NCI-H1105 treated with DMSO at 0.1 percent for 48 hours (cell line): ENCODE data around the gene NFIA.
A peak's percentile ranks its signal among the peaks of the same experiment; 100 is the strongest.

Source experiments
- DNase-seq: peaks from one replicate; lab custom pipeline; 2025; lab: John Stamatoyannopoulos, UW

Gene NFIA

DNA sequence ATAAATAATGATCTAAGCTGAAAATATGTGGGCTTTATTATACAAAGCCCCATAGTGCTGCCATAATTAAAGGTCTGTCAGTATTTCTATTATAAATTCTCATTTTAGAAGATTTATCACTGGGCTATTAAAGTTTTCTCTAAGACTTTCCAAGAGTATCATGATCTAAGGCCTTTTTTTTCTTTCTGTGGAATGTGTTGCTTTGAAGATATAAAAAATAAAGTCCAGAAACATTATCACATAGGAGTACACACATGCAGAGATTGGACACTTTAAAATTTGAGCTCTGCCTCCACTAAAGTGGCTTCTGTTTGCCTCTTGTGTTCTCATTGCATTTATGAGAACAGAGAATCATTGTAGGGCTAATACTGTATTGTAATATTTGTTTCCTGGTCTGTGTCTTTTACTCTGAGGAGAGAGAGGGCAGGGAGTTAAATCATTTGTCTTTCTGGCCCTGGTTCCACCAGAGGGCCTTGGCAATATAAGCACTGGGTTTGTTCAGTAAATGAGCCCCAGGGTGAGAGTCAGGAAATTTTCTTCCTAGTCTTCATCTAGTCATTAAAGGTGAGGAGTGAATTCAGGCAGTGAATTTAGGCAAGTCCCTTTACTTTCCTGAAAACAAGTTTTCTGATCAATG lies 70.2 kb downstream of the NFIA start:
- no peak for DNase-seq

DNA sequence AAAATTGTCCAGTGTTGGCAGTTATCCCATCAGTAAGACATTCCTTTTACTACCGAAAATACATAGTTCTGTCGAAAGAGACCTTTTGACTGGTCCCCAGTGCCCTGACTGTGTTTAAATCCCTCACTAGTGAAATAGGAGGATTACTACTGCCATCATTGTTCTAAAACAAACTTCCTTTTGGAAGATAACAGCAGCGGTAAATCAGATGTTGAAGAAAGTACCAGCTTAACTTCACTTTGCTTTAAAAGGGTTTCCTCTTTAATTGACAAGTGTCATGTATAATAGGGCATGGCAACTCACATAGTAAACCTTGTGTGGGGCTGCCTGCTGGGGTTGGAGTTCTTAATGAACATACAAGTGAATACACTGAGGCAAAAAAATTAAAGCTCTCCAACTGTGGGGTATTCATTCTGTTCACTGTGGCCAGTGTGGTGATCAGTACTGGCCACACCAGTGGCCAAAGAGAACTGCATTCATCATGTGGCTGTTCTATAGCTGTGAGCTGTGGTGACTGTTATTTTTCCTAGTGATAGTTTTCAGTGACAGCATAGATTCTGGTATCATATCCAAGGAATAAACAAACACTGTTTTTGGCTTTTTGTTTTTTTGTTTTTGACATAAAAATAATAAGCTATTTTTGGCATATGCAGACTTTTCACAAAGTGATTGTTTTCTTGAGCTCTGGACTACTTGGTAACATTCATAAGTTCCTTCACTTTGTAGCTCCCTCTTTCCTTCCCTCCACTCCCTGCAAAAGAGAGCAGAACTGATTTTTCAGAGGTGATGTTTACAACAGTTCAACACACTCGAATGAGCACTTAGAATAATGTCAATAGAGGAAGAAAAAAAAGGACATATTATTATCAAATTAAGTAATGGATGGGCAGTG lies 74.5 kb downstream of the NFIA start:
- no peak for DNase-seq

DNA sequence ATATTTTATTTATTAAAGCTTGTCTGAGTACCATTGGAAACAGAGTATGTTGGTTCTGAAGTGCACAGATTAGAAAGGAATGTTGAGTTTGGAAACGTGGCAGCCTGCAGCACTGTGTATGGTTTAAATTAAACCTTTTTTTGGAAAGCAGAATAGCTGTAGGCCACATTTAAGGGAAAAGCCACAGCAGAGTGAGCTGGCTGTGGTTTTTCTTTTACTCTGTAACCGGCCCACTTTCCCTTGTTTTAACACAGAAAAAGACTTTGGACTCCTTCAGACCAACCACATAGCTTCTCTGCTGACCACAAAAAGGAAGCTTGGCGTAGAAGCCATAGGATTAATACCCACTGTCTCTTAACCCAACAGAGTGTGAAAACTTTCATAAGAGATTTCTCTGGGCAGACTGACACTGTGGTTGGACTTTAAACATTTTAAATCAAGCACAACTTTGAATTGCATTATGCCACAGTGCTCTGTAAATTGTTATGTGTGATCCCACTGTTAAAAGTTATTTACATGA lies 75.2 kb downstream of the NFIA start:
- DNase-seq = no peak

DNA sequence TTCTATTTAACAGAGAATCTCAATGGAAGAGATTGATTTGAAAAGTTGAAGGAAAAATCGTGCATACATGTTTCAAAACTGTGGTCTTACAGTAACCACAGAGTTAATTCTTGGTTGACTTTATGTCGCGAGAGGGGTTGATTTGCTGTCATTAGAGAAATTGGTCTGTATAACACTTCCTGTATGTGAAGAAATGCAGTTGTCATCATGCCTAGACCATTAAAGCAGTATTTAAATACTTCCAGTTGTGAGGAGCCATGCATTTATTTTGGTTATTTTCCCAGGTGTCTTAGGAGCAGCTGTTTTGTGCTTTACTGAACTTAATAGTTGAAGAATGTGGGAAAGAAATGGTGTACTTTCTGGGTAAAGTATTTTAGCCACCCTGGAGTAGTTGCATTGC lies 76.2 kb downstream of the NFIA start:
- DNase-seq = no peak

DNA sequence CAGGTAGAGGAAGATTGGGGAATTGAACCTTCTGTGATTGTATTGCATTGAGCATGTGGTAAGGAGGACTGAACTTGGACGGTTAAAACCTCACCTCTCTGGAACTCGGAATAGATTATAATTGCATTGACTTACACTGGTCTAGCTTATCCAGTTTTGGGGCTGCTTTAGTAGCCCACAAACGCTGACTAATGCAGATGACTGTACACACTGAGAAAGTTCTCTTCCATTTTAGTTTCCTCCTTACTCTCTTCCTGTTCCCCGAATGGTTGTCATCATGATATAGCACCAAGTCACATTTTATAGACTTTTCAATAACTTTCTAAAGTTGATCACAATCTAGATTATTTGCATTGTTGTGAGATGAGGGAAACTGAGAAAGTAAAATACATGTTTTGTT lies 78.2 kb downstream of the NFIA start:
- no peak for DNase-seq

DNA sequence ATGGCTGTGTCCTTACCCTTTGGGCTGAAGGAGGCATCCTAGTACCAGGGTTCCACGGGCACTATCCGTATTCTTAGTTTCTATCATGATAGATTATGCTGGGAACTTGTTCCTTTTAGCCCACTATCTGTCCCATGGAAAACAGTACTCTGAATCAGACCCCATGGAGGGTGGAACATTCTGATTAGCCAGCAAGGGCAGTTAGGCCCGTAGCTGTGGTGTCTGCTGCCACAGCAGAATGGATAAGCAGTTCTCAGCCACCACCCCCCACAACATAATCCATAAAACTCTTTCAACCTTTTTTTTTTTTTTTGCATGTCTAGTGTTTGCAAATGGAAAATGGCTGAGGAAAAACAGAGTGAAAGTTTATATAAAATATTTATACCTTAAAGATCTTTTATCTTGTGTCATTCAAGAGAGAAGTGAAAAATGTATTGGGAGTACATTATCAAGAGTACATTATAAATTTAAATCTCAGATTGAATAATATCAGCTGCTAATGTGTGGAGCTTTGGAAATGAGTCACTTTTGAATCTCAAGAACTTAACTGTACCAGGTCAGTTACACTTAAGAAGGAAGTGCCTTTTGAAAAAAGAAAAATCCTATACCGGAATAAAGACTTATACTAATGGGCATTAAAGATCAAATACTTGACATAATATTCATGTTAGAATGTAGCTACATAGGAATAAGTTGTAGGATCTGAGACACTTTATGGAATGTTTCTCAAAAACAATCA lies 80.3 kb downstream of the NFIA start:
- no peak for DNase-seq

DNA sequence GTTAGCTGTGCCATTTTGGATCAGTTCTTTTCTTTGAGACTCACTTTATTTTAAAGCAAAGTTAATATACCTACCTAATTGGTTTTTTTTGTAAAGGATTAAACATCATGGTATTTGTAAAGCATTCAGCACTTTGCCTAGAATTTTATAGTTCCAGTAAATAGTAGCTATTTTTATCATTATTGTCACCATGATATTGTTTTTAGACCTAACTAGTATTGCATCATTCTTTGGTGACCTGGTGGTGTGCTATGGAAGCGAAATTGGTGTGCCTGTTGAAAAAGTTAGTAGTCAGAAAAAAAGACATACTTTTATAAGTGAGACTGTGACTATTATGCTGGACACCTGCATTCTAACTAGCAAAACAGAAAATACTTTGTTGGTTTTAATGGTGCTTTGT lies 81.0 kb downstream of the NFIA start:
- no peak for DNase-seq

DNA sequence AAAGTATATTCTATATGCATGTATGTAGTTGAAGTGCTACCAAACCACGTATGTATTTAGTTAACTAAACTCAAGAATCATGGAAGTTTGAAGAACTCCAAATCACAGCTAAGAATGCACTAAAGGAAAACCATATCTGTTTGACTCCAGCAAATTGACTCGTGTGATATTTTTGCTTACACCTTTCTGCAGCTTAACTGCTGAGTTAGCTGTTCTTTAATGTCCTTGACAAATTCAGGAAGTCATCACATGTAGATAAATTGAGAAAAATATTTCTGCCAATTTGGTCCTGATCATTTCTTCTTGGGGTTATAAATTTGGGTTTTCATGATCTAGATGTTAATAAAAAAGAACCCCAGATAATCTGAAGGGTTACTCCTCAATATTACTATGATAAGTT lies 83.0 kb downstream of the NFIA start:
- no peak for DNase-seq

DNA sequence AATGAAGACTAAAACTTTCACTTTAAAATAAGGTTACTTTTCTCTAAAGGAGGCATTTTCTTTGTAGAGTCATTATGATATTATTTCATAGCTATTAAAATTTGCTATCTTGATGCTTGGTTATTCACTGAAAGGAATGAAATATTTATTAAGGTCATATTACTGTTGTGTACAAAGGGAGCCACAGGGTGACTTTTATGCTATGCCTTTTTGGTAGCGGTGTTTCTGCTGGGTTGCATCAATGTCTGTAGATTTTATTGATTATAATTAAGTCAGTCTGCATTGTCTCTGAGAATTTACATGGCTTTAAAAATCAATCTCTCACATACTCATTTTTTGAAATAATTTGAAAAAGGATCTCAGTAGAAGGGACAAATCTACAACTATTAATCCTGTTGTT lies 84.9 kb downstream of the NFIA start:
- no peak for DNase-seq

DNA sequence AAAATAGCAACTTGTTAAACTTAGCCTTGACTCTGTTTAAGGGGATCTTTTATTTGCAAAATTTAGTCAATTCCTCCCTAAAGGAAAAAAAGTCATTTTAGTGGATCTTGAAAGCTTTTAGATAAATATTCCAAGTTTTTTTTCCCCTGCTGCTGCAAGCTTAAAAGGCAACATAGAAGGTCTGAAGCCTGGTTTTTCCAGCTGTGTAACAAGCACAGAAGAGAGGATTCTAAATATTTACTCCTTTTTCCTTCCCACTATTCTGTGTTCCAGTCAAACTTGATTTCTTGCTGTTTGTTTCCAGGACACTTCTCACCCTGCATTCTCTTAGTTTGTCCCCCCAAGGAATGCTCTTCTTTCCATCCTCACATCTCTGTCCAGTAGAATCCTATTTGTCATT lies 86.7 kb downstream of the NFIA start:
- no peak for DNase-seq

DNA sequence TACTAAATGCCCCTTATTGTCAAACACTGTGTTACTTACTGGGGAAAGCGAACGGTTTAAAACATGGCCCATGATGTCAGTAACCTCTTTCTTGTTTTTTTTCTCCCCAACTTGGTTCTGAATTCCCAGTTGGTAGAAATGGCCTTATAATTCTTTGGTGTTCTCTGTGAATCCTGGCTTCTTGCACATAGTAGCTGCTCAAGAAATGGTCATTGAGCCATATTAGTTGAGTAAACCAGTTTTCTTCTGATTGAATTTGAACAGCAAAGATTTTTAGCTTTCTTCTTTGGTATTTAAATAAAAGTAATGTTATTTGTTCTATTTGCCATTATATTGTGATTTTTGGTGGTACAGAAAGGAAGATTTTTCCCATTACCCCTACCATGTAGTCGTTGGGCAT lies 87.3 kb downstream of the NFIA start:
- no peak for DNase-seq

DNA sequence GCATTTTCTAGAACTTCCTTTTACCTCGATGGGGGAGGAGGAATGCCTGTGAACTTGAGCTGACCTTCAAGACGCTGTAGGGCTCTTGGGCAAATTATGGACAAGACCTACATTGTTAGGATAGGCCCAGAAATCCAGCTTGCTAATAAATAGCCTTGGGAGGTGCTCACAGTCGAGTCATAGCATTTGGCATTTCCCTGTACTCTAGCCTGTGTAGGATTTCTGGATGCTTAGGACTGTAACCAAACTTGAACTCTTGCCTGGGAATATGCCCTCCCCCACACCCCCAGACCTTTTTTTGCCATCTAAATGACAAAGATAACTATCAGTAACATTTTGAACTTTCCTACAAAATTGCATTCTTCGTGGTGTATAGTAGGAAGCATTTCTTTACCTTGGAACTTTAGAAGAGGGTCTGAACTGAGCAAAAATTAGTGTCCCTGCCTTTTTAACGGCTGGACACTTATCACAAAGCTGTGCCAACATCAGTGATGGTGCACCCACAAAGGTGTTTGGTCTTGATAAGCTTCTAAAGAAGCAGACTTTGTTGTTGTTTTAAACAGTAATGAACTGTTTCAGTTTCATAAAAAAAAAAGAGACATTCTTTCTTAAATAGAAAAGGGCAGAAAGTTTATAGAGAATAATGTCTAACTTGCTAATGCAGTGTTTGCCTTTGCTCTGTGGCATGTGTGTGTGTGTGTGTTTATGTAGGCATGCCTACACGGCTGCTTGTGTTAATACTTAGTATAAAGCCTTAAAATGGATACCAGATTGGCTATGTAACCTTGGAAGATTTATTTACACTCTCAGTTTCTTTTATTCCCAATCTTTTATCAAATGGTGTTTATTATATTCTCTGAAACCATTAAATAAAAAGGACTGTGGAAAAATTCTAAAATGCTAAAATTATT lies 88.2 kb downstream of the NFIA start:
- no peak for DNase-seq

DNA sequence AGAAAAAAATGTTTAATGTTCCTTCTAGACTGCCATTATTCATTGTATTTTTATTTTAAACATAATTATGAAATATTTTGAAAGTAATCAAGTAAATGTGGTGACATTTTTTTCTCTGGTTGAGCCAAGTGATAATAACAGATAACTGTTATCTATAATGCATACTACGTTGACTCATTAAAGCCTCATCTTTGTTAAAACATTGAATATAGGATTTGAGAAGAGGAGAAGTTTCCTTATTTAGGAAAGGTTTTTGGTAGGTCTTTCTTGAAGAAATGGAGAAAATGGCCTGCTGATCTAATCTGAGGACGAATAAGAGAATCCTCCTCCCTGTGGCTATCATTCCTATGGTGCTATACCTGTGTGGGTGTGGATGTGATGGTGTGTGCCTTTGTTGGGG lies 89.0 kb downstream of the NFIA start:
- DNase-seq = no peak

DNA sequence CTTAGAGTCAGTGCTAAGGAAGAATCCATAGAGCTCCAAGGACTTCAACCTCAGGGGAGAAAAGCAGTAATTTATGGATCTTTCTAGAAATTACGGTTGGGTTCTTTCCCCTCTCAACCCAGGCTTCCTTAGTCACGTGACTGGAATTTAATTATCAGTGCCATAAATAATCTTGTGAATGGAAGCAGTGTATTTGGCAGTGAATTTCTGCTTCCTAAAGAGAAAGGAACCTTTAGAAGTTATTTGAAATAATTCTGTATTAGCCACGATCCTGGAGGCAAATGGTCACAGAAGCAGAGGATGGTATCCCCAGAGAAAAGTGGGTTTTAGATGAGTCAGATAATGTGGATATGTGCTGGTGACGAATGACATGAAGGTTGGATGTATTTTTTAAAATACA lies 89.6 kb downstream of the NFIA start:
- no peak for DNase-seq

DNA sequence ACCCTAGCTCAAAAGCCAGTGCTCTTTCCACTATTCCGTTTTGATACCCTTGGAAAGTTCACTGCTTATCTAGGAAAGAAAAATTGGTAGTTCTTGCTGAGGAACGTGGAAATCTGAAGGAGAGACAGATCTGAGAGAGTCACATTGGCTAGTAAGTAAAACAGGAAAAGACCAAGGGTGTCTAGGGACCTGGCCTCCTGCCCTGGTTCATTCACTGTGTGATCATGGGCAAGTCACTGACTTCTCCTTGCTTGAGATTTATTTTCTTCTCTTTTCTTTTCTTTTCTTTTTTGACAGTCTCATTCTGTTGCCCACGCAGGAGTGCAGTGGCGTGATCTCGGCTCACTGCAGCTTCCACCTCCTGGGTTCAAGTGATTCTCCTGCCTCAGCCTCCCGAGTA lies 90.8 kb downstream of the NFIA start:
- no peak for DNase-seq

DNA sequence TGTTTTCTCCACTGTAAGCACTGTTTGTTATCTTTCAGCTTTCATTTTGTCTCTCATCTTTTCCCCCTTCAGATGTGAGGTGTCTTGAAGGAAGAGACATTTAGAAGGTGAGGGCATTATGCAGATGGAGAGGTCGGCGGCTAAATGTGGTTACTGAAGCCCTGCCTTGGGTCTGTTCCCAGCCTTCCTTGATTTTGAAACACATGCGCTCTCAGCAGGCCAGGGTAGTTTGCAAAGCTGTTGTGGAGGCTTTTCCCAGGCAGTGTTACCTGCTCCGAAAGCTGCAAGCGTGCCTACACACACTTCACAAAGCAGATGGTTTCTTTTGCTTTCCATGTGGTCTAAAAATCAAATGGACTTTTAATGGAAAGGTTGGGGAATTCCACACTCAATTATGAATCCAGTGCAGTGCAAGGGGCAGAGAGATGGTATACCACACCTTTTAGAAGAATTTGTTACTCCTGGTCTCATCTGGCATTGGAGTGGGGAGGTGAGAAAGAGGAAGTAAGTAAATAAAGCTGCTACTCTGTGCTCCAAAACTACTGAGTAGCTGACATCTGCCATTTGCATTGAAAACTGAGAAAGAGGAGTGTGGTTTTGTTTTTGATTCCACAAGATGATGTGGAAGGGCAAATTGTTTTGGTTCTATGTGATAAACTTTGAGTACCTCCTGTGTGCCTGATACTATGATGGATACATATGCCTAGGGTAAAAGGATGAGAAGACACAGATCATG lies 91.9 kb downstream of the NFIA start:
- no peak for DNase-seq

DNA sequence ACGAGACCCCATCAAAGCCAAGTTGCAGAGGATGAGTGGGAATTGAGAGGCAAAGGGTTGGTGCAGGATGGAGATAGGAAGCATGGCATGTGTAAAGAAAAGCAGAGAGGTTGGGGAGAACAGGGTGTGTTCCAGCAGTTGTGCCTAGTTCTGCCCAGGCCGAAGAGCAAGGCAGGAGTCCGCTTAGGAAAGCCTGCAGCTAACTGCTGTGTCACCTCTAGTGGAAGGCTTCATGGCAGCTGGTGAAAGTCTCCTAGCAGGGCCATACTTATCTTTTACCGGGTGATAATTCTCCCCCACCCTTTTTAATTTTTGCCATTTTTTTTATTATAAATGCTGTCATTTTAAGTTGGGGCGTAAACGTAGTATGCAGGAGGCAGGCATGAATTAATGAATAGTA lies 93.6 kb downstream of the NFIA start:
- no peak for DNase-seq

DNA sequence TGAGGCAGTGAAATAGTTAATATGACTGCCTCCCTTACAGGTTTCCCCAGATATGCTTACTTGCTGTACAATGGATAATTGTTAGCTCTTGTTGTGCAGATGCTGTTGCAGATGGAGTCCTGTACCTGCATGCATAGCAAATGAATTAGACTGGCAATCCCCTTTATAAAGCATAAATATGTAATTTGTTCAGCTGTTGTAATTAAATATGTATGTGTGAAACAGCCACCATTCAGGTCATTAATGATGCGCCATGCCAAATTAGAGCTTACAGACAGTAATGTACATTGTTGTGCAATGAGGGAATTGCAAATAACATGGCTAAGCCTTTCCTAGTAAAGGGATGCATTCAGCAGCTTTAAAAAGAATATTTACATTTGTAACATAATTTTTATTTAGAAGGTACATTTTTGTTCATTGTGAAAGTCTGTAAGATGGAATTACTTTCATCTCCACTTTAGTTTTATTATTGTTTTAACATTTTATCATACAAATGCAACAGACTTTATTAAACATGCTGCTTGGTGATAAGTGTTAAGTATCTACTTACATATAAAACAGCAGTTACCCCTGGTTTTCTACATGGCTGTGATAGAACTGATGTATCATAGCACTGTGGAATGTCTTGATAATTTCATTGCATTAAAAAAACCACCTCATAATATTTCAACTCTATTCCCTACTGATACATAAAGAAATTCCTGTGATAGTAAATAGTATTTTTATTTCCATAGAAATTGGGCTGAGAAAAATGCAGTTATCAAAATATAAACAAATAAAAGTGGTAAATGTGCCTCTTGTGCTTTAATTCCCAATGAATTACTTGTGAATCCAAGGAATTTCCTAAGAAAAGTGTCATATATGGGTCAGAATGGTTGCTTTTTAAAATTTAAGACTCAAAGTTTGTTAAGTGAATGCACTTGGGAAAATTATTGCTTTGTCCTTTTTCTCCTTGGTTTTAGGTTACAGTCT lies 99.0 kb downstream of the NFIA start:
- DNase-seq = peak; percentile 55

DNA sequence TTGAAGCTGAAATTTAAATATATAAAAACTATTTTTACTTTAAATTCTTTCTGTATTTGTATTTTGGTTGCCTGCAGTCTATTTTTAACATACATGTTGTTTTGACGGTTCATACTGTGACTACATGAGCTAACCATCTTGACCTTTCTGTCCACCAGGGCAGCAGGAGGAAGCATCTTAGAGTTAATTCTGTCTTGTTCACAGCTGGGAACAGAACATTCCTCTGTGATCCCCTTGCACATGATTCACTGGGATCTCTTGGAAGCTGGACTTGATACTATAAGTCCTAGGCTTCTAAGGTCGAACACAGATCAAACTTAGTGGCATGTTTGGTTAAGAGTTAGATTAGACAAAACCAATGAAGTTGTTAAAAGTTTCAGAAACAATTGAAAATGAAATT lies 99.7 kb downstream of the NFIA start:
- DNase-seq = no peak

DNA sequence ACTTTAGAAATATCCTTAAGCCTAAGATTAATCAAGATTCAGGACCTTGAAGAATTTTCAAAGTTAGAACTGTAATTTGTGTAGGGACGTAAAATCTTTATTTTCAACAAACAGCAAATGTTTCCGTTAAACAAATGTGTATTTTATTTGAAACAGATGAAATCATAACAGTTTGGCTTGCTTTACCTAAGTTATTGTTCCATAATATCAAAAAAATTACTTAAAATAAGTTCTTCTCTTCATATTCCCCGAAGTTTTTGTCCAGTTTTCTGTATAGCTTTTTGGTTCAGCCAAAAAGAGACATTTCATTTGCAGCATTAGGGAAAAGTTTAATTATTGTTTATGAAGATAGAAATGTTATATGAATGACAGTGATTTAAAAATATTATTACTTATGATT lies 100.1 kb downstream of the NFIA start:
- DNase-seq = no peak
